Kidney (tissue), 14 donors: ENCODE results near the gene VKORC1. TPM values are rescaled to one million over a fixed set of nuclear protein-coding genes. Genes with fewer than 3 reads are reported as not detected.

Experiments used
- DNase-seq, 5 donors: peaks; one replicate each; pipeline ENCODE4 v3.0.0-alpha.2; 2013 to 2020
- FAIRE-seq: peaks from 2 replicates; lab custom pipeline; 2012; peaks lifted over from hg19 to GRCh38; lab: Jason Lieb, UNC
- H3K27ac ChIP-seq, 2 donors: one replicate each; pipeline ENCODE4 v1.7.0; 2013; ENCODE audit warnings: low read depth in 2 of 2, low read length in 2 of 2, inconsistent platforms in 1 of 2
- H3K27me3 ChIP-seq: one replicate; pipeline ENCODE4 v1.7.1; 2013; ENCODE audit warnings: low read length, inconsistent platforms; ENCODE audit not compliant: control insufficient read depth, insufficient read depth
- H3K36me3 ChIP-seq, 3 donors: one replicate each; pipeline versions ENCODE4 v1.7.0 to v1.7.1; 2013; ENCODE audit warnings: low read length in 3 of 3, control low read depth in 1 of 3, inconsistent platforms in 1 of 3; ENCODE audit not compliant: insufficient read depth in 3 of 3, control insufficient read depth in 2 of 3
- H3K4me1 ChIP-seq, 3 donors: one replicate each; pipeline versions ENCODE4 v1.7.0 to v1.7.1; 2013; ENCODE audit warnings: low read length in 3 of 3, inconsistent platforms in 1 of 3, low read depth in 1 of 3; ENCODE audit not compliant: control insufficient read depth in 2 of 3, insufficient read depth in 2 of 3
- H3K4me3 ChIP-seq, 3 donors: one replicate each; pipeline versions ENCODE4 v1.7.0 to v1.8.1; 2013; ENCODE audit warnings: low read length in 3 of 3, control low read depth in 1 of 3, inconsistent platforms in 1 of 3
- H3K9ac ChIP-seq, 3 donors: one replicate each; pipeline versions ENCODE4 v1.7.0 to v1.7.1; 2013; ENCODE audit warnings: low read length in 3 of 3, control low read depth in 1 of 3, inconsistent platforms in 1 of 3
- H3K9me3 ChIP-seq, 3 donors: one replicate each; pipeline versions ENCODE4 v1.7.0 to v1.7.1; 2013; ENCODE audit warnings: low read length in 3 of 3, control low read depth in 1 of 3, inconsistent platforms in 1 of 3; ENCODE audit not compliant: control insufficient read depth in 2 of 3, insufficient read depth in 1 of 3
- intact Hi-C: fragments of 100-400 bp; cut with DNase I; formaldehyde crosslinking; loops from one replicate; pipeline ENCODE4 v1.11.1; 2022
- polyA plus RNA-seq: library from polyadenylated mRNA; stranded (reverse); fragments of 350-450 nt; fragmentation: Illumina TruSeq; extraction: RNeasy Lipid Tissue Mini Kit (QIAGEN cat#74804); gene quantifications from one replicate; pipeline ENCODE4 v1.2.3, GENCODE V29; 2014; ENCODE audit warnings: low read depth, low replicate concordance; ENCODE audit not compliant: insufficient read depth
- total RNA-seq: library from RNA; stranded (reverse); fragmentation: NEBNext Ultra II Directional; extraction: Animal tissue kit (Norgen Biotek cat#: 25700); gene quantifications from one replicate; pipeline ENCODE4 v1.2.1, GENCODE V29; 2021
- TF ChIP-seq, protein P1 (sequence below): IDR thresholded peaks from 3 replicates; pipeline ENCODE4 v1.5.1; 2012; ENCODE audit warnings: mild to moderate bottlenecking, moderate library complexity, borderline replicate concordance; ENCODE audit not compliant: insufficient read depth; ENCODE audit errors: extremely low read depth
- donor health status: control.
- donor health status: control.
- donor health status: control.
- donor health status: control.
- donor health status: control.
- donor health status: DM: yes; HTN: yes; CAD: no.
- donor health status: Normal renal cell carcinoma (clear cell type).

VKORC1 gene
- total and polyA plus RNA-seq, 2 donors from 2014 or later, result 84.7 to 209 TPM

DNA sequence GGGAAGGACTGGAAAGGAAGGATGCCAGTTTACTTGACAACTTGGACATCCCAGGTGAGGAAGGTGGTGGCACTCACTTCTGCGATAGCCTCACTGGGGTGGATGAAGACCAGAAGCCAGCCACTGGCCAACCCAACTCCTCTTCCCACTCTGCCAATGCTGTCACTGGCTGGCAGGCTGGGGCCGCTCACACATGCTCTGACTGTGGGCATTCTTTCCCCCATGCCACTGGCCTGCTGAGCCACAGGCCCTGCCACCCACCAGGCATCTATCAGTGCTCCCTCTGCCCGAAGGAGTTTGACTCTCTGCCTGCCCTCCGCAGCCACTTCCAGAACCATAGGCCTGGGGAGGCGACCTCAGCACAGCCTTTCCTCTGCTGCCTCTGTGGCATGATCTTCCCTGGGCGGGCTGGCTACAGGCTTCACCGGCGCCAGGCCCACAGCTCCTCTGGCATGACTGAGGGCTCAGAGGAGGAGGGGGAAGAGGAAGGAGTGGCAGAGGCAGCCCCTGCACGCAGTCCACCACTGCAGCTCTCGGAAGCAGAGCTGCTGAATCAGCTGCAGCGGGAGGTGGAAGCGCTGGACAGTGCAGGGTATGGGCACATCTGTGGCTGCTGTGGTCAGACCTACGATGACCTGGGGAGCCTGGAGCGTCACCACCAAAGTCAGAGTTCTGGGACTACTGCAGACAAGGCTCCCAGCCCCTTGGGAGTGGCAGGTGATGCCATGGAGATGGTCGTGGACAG lies 15.8 kb downstream of the VKORC1 start:
- H3K9me3 ChIP-seq, result no peaks in the 10 kb centered on the region
- H3K27ac ChIP-seq, result no peak overlapping the region
- TF ChIP-seq, protein P1, sequence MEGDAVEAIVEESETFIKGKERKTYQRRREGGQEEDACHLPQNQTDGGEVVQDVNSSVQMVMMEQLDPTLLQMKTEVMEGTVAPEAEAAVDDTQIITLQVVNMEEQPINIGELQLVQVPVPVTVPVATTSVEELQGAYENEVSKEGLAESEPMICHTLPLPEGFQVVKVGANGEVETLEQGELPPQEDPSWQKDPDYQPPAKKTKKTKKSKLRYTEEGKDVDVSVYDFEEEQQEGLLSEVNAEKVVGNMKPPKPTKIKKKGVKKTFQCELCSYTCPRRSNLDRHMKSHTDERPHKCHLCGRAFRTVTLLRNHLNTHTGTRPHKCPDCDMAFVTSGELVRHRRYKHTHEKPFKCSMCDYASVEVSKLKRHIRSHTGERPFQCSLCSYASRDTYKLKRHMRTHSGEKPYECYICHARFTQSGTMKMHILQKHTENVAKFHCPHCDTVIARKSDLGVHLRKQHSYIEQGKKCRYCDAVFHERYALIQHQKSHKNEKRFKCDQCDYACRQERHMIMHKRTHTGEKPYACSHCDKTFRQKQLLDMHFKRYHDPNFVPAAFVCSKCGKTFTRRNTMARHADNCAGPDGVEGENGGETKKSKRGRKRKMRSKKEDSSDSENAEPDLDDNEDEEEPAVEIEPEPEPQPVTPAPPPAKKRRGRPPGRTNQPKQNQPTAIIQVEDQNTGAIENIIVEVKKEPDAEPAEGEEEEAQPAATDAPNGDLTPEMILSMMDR, result no peak
- DNase-seq (no peak), FAIRE-seq (no peak)
- H3K9ac ChIP-seq, result no peak overlapping the region
- intact Hi-C loops, result no loop called here
- peaks cover 0 to 8% (median 4%) of the 10 kb centered on the region in 3 donors for H3K4me1 ChIP-seq
- no peaks in the 10 kb centered on the region for H3K27me3 ChIP-seq
- peaks cover 4 to 25% (median 20%) of the 10 kb centered on the region in 3 donors for H3K36me3 ChIP-seq
- H3K4me3 ChIP-seq, result no peak overlapping the region

DNA sequence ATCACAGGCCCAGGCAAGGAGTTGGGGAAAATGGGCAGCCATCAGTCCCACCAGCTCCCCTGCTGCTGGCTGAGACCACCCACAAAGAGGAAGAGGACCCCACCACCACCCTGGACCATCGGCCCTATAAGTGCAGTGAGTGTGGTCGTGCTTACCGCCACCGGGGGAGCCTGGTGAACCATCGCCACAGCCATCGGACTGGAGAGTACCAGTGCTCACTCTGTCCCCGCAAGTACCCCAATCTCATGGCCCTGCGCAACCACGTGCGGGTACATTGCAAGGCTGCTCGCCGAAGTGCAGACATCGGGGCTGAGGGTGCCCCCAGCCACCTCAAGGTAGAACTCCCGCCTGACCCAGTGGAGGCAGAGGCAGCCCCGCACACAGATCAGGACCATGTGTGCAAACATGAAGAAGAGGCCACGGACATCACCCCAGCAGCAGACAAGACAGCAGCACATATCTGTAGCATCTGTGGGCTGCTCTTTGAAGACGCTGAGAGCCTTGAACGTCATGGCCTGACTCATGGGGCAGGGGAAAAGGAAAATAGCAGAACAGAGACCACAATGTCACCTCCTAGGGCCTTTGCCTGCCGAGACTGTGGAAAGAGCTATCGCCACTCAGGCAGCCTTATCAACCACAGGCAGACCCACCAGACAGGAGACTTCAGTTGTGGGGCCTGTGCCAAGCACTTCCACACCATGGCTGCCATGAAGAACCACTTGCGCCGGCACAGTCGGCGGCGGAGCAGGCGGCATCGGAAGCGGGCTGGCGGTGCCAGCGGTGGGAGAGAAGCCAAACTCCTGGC lies 16.8 kb downstream of the VKORC1 start:
- FAIRE-seq (no peak), DNase-seq (no peak)
- H3K4me3 ChIP-seq, result no peak overlapping the region
- H3K27me3 ChIP-seq, result no peaks in the 10 kb centered on the region
- no peak overlapping the region for H3K27ac ChIP-seq
- intact Hi-C loops, result no loop called here
- no peak overlapping the region for H3K9ac ChIP-seq
- peaks cover 4 to 25% (median 20%) of the 10 kb centered on the region in 3 donors for H3K36me3 ChIP-seq
- TF ChIP-seq, protein P1, result no peak
- no peaks in the 10 kb centered on the region for H3K9me3 ChIP-seq
- H3K4me1 ChIP-seq, result peaks cover 0 to 8% (median 4%) of the 10 kb centered on the region in 3 donors

DNA sequence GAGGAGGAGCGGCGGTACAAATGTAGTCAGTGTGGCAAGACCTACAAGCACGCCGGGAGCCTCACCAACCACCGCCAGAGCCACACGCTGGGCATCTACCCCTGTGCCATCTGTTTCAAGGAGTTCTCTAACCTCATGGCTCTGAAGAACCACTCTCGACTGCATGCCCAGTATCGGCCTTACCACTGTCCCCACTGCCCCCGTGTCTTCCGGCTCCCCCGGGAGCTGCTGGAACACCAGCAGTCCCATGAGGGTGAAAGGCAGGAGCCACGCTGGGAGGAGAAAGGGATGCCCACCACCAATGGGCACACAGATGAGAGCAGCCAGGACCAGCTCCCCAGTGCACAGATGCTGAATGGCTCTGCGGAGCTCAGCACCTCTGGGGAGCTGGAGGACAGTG lies 17.6 kb downstream of the VKORC1 start:
- intact Hi-C loops, result no loop called here
- Histone ChIP-seq H3K27me3 (no peaks in the 10 kb centered on the region), H3K36me3 (peaks cover 4 to 25% (median 20%) of the 10 kb centered on the region in 3 donors)

More for the DNA sequence above, 17.6 kb downstream of the VKORC1 start:
- DNase-seq, result no peak
- TF ChIP-seq, protein P1, result no peak
- no peak overlapping the region for H3K4me3 ChIP-seq
- H3K4me1 ChIP-seq, result peaks cover 0 to 15% (median 4%) of the 10 kb centered on the region in 3 donors
- no peak overlapping the region for H3K27ac ChIP-seq
- no peak overlapping the region for H3K9ac ChIP-seq
- FAIRE-seq, result no peak
- H3K9me3 ChIP-seq, result no peaks in the 10 kb centered on the region
